ENCODE measurements around the gene HAND1. TPM values are rescaled to one million over a fixed set of nuclear protein-coding genes. Genes with fewer than 3 reads are reported as not detected.

HAND1 gene
- total and polyA plus RNA-seq, 7 experiments from 2014 or later, result not detected

DNA sequence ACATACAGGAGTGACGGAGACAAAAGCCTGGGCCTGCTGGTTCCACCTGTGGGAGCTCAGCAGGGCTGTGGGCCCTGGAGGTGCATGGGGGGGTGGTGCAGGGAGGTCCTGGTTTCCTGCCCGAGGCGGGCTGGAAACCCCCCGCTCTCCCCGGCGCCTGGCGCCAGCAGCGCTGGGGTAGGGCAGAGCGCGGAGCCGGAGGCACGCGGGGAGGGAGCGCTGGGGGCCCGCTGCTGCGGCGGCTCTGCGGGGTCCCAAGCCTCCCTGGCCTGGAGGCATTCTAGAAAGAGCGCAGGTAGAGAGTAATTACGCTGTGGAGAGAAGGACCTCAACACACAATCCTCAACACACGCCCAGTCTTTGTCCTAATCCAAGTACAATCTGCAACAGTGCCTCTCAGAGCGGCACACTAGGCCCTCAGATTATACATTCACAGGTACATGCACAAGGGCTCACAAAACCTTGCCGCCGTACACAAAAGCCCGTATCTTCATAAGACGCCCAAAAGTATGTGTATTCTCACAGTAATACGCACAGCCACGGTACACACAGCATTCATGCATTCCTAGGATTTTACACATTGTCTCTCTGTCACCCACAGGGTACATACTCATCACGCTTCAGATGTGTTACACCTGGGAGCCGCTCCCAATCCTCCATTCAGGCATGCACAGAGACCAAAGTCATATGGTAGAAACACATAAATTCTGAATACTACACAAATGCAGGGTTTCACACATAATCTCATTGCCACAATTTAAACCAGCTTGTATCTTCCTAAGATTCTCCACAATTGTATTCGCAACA, 2.1 kb upstream of the HAND1 start:
- Histone ChIP-seq H3K27ac (ENCODE audit: low read depth, low read length) (no peak overlapping the region), H3K36me3 (ENCODE audit: control insufficient read depth in 2 of 3, insufficient read depth in 3 of 3, low read length in 3 of 3) (no peaks in the 10 kb centered on the region), H3K4me3 (ENCODE audit: low read length) (no peak overlapping the region), H3K4me1 (ENCODE audit: control insufficient read depth in 2 of 2, insufficient read depth in 2 of 2, low read length in 2 of 2) (peaks cover 8 to 24% of the 10 kb centered on the region in 2 donors), H3K27me3 (ENCODE audit: control insufficient read depth in 2 of 2, insufficient read depth in 2 of 2, low read length in 2 of 2) (peaks cover 11 to 69% of the 10 kb centered on the region in 2 donors), H3K9me3 (ENCODE audit: control insufficient read depth in 2 of 3, low read length in 3 of 3) (no peaks in the 10 kb centered on the region)
- ChIA-PET CTCF (no interaction called here), POLR2A (no interaction called here)
- Mint-ChIP-seq H3K27ac (peak overlapping the region in 1 of 9 donors; percentile 2), H3K4me3 (peak overlapping the region in 1 of 10 donors; percentile 14), H3K36me3 (peaks cover 0 to 11% (median 0%) of the 10 kb centered on the region in 5 donors), H3K4me1 (peaks cover 22 to 59% (median 46%) of the 10 kb centered on the region in 7 donors), H3K9me3 (peaks cover 0 to 6% (median 0%) of the 10 kb centered on the region in 11 donors), H3K27me3 (peaks cover 80 to 96% (median 85%) of the 10 kb centered on the region in 5 donors)
- peak; percentile 26 for ATAC-seq
- no peak for DNase-seq
- intact Hi-C loops (cut with micrococcal nuclease), result loop anchor here in 1 of 2 donors (10.0 kb wide), 1 partner anchor 1245 kb away; no protein-coding TSS in a partner anchor

DNA sequence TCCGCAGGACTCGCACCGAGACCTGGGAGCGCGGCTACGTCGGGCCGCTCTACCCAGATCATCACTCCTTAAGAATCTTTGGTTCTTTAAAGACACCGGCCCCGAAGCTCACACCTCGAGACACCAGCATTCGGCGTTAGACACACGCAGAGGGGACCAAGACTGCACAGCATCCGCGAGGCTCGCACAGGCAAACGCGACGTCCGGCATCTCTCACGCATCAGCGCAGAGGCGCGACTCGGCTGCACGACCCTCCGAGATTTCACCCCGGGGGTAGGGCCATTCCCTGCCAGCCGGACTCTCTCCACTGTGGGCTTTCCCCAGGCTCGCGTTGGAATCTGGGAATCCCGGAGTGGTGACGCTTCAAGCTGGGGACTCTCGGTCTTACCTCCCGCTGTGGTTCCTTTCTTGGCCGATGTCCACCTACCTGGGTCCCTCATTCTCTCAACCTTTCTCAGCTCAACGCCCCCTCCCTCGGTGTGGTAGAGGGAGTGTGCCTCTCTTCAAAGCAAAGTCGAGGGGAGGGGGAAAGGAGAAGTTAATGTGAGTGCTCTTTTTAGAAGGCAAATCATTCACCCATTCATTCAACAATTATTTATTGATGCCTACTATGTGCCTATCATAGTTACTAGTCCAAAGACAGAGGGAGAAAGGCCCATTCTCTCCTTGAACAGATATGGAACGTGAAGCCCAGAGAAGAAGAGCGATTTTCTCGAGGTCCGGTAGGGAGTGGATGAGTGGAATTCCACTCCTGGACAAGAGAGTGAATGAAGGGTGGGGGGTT, 1.3 kb upstream of the HAND1 start:
- ChIA-PET CTCF (no interaction called here), POLR2A (no interaction called here)
- Mint-ChIP-seq H3K27ac (peak overlapping the region in 2 of 9 donors; percentile 18 to 86), H3K4me3 (peak overlapping the region; percentile 37 to 86 (median 69)), H3K9me3 (peaks cover 0 to 6% (median 0%) of the 10 kb centered on the region in 11 donors), H3K36me3 (peaks cover 0 to 18% (median 0%) of the 10 kb centered on the region in 5 donors), H3K4me1 (peaks cover 30 to 64% (median 53%) of the 10 kb centered on the region in 7 donors), H3K27me3 (peaks cover 80 to 96% (median 85%) of the 10 kb centered on the region in 5 donors)
- peaks cover 10 to 32% of the 10 kb centered on the region in 2 donors for H3K4me1 ChIP-seq (ENCODE audit: control insufficient read depth in 2 of 2, insufficient read depth in 2 of 2, low read length in 2 of 2)
- H3K27me3 ChIP-seq (ENCODE audit: control insufficient read depth in 2 of 2, insufficient read depth in 2 of 2, low read length in 2 of 2), result peaks cover 11 to 71% of the 10 kb centered on the region in 2 donors
- no peaks in the 10 kb centered on the region for H3K9me3 ChIP-seq (ENCODE audit: control insufficient read depth in 2 of 3, low read length in 3 of 3)
- intact Hi-C loops (cut with micrococcal nuclease), result loop anchor here in 1 of 2 donors (10.0 kb wide), 1 partner anchor 1245 kb away; no protein-coding TSS in a partner anchor
- no peak overlapping the region for H3K4me3 ChIP-seq (ENCODE audit: low read length)
- no peak overlapping the region for H3K27ac ChIP-seq (ENCODE audit: low read depth, low read length)
- DNase-seq (peak in 1 of 9 donors; percentile 29), ATAC-seq (no peak)
- H3K36me3 ChIP-seq (ENCODE audit: control insufficient read depth in 2 of 3, insufficient read depth in 3 of 3, low read length in 3 of 3), result no peaks in the 10 kb centered on the region

DNA sequence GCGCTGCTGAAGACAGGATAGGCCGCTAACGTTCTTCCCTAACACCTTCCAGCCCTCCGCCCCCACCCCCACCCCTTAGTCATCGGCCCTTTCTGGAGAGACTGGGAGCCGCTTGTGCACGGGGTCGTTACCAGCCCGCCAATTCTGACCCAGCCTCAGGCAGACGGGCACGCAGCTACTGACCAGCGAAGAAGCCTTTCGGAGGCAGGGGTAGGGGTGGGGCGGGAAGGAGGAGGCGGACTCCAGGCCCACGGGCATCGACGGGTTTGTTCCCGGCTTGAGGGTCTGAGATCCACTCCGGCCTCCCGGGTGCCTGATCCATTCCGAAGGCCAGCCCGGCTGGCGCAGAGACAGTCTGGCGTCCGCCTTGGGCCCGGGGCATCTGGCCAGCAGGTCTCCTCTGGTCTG, 729 bp upstream of the HAND1 start:
- Mint-ChIP-seq H3K36me3 (peaks cover 0 to 18% (median 0%) of the 10 kb centered on the region in 5 donors), H3K27ac (no peak overlapping the region), H3K4me1 (peaks cover 34 to 64% (median 57%) of the 10 kb centered on the region in 7 donors), H3K9me3 (peaks cover 0 to 6% (median 0%) of the 10 kb centered on the region in 11 donors), H3K27me3 (peaks cover 80 to 96% (median 85%) of the 10 kb centered on the region in 5 donors), H3K4me3 (peak overlapping the region in 5 of 10 donors; percentile 15 to 86 (median 68))
- ChIA-PET POLR2A (no interaction called here), CTCF (no interaction called here)
- ATAC-seq (no peak), DNase-seq (no peak)
- H3K4me1 ChIP-seq (ENCODE audit: control insufficient read depth in 2 of 2, insufficient read depth in 2 of 2, low read length in 2 of 2), result peaks cover 15 to 38% of the 10 kb centered on the region in 2 donors
- intact Hi-C loops (cut with micrococcal nuclease), result loop anchor here in 1 of 2 donors (10.0 kb wide), 1 partner anchor 1246 kb away; no protein-coding TSS in a partner anchor
- H3K4me3 ChIP-seq (ENCODE audit: low read length), result no peak overlapping the region
- no peak overlapping the region for H3K27ac ChIP-seq (ENCODE audit: low read depth, low read length)
- no peaks in the 10 kb centered on the region for H3K9me3 ChIP-seq (ENCODE audit: control insufficient read depth in 2 of 3, low read length in 3 of 3)
- H3K36me3 ChIP-seq (ENCODE audit: control insufficient read depth in 2 of 3, insufficient read depth in 3 of 3, low read length in 3 of 3), result no peaks in the 10 kb centered on the region
- H3K27me3 ChIP-seq (ENCODE audit: control insufficient read depth in 2 of 2, insufficient read depth in 2 of 2, low read length in 2 of 2), result peaks cover 14 to 77% of the 10 kb centered on the region in 2 donors

DNA sequence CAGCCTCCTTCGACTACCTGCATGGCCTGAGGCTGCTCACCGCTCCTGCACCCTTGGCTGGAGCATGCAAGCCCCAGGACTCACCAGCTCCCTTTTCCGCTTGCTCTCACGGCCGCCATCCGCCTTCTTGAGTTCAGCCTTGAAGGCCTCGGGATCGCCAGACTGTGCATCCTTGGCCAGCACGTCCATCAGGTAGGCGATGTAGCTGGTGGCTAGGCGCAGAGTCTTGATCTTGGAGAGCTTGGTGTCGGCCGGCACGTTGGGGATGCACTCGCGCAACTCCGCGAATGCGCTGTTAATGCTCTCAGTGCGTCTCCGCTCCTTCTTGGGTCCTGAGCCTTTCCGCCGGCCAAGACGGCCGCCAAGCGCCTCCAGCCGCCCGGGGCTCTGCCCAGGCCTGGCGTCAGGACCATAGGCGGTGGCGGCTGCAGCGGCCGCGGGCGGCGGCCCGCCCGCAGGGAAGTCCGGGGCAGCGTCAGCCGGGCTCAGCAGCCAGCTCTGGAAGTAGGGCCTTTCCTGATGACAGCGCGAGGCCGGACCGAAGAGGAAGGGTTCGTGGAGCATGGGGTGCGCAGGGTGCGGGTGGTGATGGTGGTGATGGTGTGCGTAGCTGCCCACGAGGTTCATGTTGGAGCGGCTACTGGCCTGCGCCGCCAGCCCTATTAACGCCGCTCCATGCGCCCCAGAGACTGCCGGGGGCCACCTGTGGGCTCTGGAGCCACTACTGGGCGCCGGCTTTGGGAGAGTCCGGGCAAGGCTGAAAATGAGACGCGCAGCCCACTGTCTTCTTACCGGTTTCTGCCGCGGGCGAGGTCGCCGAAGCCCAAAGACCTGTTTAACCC, 424 bp downstream of the HAND1 start:
- intact Hi-C loops (cut with micrococcal nuclease), result loop anchor here in 1 of 2 donors (10.0 kb wide), 1 partner anchor 1247 kb away; no protein-coding TSS in a partner anchor
- DNase-seq, result peak in 1 of 9 donors; percentile 25
- Histone ChIP-seq H3K4me1 (ENCODE audit: control insufficient read depth in 2 of 2, insufficient read depth in 2 of 2, low read length in 2 of 2) (peaks cover 18 to 44% of the 10 kb centered on the region in 2 donors), H3K9me3 (ENCODE audit: control insufficient read depth in 2 of 3, low read length in 3 of 3) (no peaks in the 10 kb centered on the region), H3K27ac (ENCODE audit: low read depth, low read length) (no peak overlapping the region), H3K27me3 (ENCODE audit: control insufficient read depth in 2 of 2, insufficient read depth in 2 of 2, low read length in 2 of 2) (peaks cover 14 to 75% of the 10 kb centered on the region in 2 donors), H3K4me3 (ENCODE audit: low read length) (no peak overlapping the region), H3K36me3 (ENCODE audit: control insufficient read depth in 2 of 3, insufficient read depth in 3 of 3, low read length in 3 of 3) (no peaks in the 10 kb centered on the region)
- Mint-ChIP-seq H3K4me3 (peak overlapping the region; percentile 23 to 86 (median 69)), H3K9me3 (peaks cover 0 to 6% (median 0%) of the 10 kb centered on the region in 11 donors), H3K4me1 (peaks cover 34 to 67% (median 57%) of the 10 kb centered on the region in 7 donors), H3K27me3 (peaks cover 82 to 96% (median 84%) of the 10 kb centered on the region in 5 donors), H3K36me3 (peaks cover 0 to 18% (median 0%) of the 10 kb centered on the region in 5 donors), H3K27ac (peak overlapping the region in 1 of 9 donors; percentile 73)
- ChIA-PET POLR2A (no interaction called here), CTCF (interaction anchor here (1.8 kb wide), 1 partner anchor 9 kb away, joined by 6 read pairs; no protein-coding TSS in a partner anchor)
- ATAC-seq, result no peak

DNA sequence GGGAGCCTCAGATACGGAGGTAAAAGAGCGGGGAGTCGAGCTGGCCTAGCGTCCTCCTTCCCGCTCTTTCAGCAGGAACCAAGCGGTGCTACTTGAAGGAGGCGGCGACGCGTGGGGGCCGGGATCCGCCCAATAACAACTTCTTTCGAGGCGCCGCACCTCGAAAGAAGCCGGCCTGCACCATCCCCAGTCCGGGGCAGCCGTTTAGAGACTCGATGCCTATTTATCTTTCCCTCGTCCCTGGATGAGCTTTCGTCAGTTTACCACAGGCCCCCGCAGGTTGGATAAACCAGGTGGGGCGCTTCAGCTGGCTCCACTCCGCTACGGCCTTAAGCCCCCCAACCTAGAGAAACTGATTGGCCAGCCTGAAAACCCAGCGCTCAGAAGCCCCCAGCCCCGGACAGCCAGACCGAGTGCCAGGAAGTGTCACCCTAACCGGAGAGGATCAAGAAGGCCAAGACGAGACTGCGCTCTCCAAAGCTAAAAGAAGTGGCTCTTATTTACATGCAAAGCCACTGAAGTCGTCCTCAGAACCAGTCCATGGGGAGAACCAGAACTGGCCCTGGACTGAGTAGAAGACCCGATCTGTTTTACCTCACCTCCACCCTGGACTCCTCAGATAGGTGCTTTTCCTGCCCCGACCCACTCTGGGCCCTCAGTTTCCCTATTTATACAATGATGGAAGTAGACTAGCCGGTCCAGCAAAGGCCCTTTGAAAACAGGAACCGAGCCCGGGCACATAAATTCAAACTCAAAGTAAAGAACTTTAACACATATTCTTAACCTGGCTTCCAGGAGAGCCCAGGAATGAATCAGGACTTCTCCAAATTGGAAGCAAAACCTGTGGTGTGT, 1.4 kb downstream of the HAND1 start:
- Histone ChIP-seq H3K4me1 (ENCODE audit: control insufficient read depth in 2 of 2, insufficient read depth in 2 of 2, low read length in 2 of 2) (peaks cover 18 to 44% of the 10 kb centered on the region in 2 donors), H3K27me3 (ENCODE audit: control insufficient read depth in 2 of 2, insufficient read depth in 2 of 2, low read length in 2 of 2) (peaks cover 22 to 74% of the 10 kb centered on the region in 2 donors), H3K9me3 (ENCODE audit: control insufficient read depth in 2 of 3, low read length in 3 of 3) (no peaks in the 10 kb centered on the region), H3K36me3 (ENCODE audit: control insufficient read depth in 2 of 3, insufficient read depth in 3 of 3, low read length in 3 of 3) (no peaks in the 10 kb centered on the region), H3K4me3 (ENCODE audit: low read length) (no peak overlapping the region), H3K27ac (ENCODE audit: low read depth, low read length) (no peak overlapping the region)
- intact Hi-C loops (cut with micrococcal nuclease), result loop anchor here in 1 of 2 donors (10.0 kb wide), 1 partner anchor 1248 kb away; no protein-coding TSS in a partner anchor
- Mint-ChIP-seq H3K27me3 (peaks cover 79 to 95% (median 84%) of the 10 kb centered on the region in 5 donors), H3K4me3 (peak overlapping the region; percentile 6 to 86 (median 73)), H3K4me1 (peaks cover 34 to 69% (median 57%) of the 10 kb centered on the region in 7 donors), H3K9me3 (peaks cover 0 to 6% (median 0%) of the 10 kb centered on the region in 11 donors), H3K36me3 (peaks cover 0 to 14% (median 0%) of the 10 kb centered on the region in 5 donors), H3K27ac (peak overlapping the region in 1 of 9 donors; percentile 73)
- ATAC-seq (no peak), DNase-seq (no peak)
- ChIA-PET POLR2A (no interaction called here), CTCF (interaction anchor here (0.6 to 1.8 kb wide), 2 partner anchors 8 to 44 kb away, joined by 4 to 6 read pairs; no protein-coding TSS in a partner anchor)
